K562 (cell line): ENCODE data around the gene NFIL3.

Experiments
- CTCF ChIP-seq, 3 experiments: IDR thresholded peaks in 2 of 3; conservative IDR thresholded peaks in 1 of 3; 2 replicates each; pipeline ENCODE4 v1.5.1; 2011 to 2012; ENCODE audit warnings: low read length in 3 of 3, mild to moderate bottlenecking in 3 of 3, control low read depth in 2 of 3, improper control_type of control experiment in 1 of 3, inconsistent platforms in 1 of 3, low read depth in 1 of 3, mixed read lengths in 1 of 3, moderate library complexity in 1 of 3; ENCODE audit not compliant: insufficient read depth in 2 of 3
- FOS ChIP-seq: IDR thresholded peaks from 3 replicates; pipeline ENCODE4 v1.6.1; 2011; ENCODE audit not compliant: insufficient read length; ENCODE audit errors: extremely low read depth
- POLR2AphosphoS5 ChIP-seq: IDR thresholded peaks from 2 replicates; pipeline ENCODE4 v1.6.1; 2011; ENCODE audit warnings: mild to moderate bottlenecking, low read depth, low read length, moderate library complexity; ENCODE audit not compliant: control insufficient read depth, insufficient read depth
- SMC3 ChIP-seq: conservative IDR thresholded peaks from 2 replicates; pipeline ENCODE4 v1.6.1; 2011; ENCODE audit warnings: low read depth, low read length, improper control_type of control experiment; ENCODE audit not compliant: insufficient read depth

GRCh38 chr9:91451431-91452270, 28.0 kb upstream of the NFIL3 start:
- no peak for TF ChIP-seq CTCF (IDR thresholded peaks at IDR 0.05 in 2 of 3, conservative IDR thresholded peaks at IDR 0.05 in 1 of 3; ENCODE audit: insufficient read depth in 2 of 3, low read depth in 1 of 3, low read length in 3 of 3)
- TF ChIP-seq POLR2AphosphoS5 = no peak
- TF ChIP-seq FOS = no peak
- TF ChIP-seq SMC3 = no peak
